H1 (cell line): ENCODE data around the gene CXCL12. TPM values are rescaled to one million over a fixed set of nuclear protein-coding genes. Genes with fewer than 3 reads are reported as not detected.

Experiments
- CTCF ChIA-PET: fragments of 300-600 bp; sonication (Branson Sonifier 250); formaldehyde crosslinking; loops from one replicate; lab custom pipeline; 2021; ENCODE audit not compliant: partially characterized antibody; lab: Charles Lee
- POLR2A ChIA-PET: fragments of 300-600 bp; sonication (Branson Sonifier 250); formaldehyde crosslinking; loops from one replicate; lab custom pipeline; 2021; ENCODE audit warnings: inconsistent platforms; ENCODE audit not compliant: partially characterized antibody; lab: Charles Lee
- DNase-seq, 2 experiments: peaks; one replicate each; pipeline versions ENCODE4 v3.0.0 to v3.0.0-alpha.2; 2010 to 2022; ENCODE audit warnings: low spot score in 2 of 2, low read depth in 1 of 2, mixed read lengths in 1 of 2
- FAIRE-seq: peaks from 2 replicates; lab custom pipeline; 2011; peaks lifted over from hg19 to GRCh38; lab: Jason Lieb, UNC
- H2AFZ ChIP-seq: 2 replicates; pipeline ENCODE4 v1.8.1; 2012; ENCODE audit warnings: low read length, inconsistent platforms
- H2AK5ac ChIP-seq: 2 replicates; pipeline ENCODE4 v1.6.1; 2013; ENCODE audit warnings: low read depth, low read length
- H2BK120ac ChIP-seq: replicated peaks from 2 replicates; pipeline ENCODE3; 2013; ENCODE audit warnings: low read depth, low read length, inconsistent platforms
- H2BK12ac ChIP-seq: 2 replicates; pipeline ENCODE4 v1.6.1; 2013; ENCODE audit warnings: low read depth, low read length
- H2BK15ac ChIP-seq: 2 replicates; pipeline ENCODE4 v1.6.1; 2013; ENCODE audit warnings: low read length
- H2BK20ac ChIP-seq: 2 replicates; pipeline ENCODE4 v1.6.1; 2013; ENCODE audit warnings: low read length
- H2BK5ac ChIP-seq: 2 replicates; pipeline ENCODE4 v1.6.1; 2013; ENCODE audit warnings: low read depth, low read length
- H3K14ac ChIP-seq: 2 replicates; pipeline ENCODE4 v1.6.1; 2013; ENCODE audit warnings: inconsistent platforms; ENCODE audit not compliant: insufficient read length
- H3K18ac ChIP-seq: 2 replicates; pipeline ENCODE4 v1.6.1; 2013; ENCODE audit warnings: low read length; ENCODE audit errors: extremely low read depth
- H3K23ac ChIP-seq: 2 replicates; pipeline ENCODE4 v1.6.1; 2013; ENCODE audit warnings: inconsistent platforms; ENCODE audit not compliant: insufficient read length
- H3K23me2 ChIP-seq: 2 replicates; pipeline ENCODE4 v1.6.1; 2013; ENCODE audit warnings: low read depth, low read length
- H3K27ac ChIP-seq: 2 replicates; pipeline ENCODE4 v1.6.1; 2011; ENCODE audit warnings: low read depth, low read length, inconsistent platforms
- H3K27me3 ChIP-seq, 4 experiments: replicated peaks in 1 of 4; 1 replicate in 1 of 4; 2 replicates in 3 of 4; pipeline versions ENCODE4 v1.6.1 to v1.8.1; 2011 to 2013; ENCODE audit warnings: low read length in 3 of 4, mild to moderate bottlenecking in 3 of 4, inconsistent platforms in 2 of 4, mixed read lengths in 2 of 4, moderate library complexity in 1 of 4; ENCODE audit not compliant: control insufficient read depth in 3 of 4, insufficient read depth in 3 of 4; ENCODE audit errors: extremely low read depth in 1 of 4
- H3K36me3 ChIP-seq, 4 experiments: 2 replicates each; pipeline versions ENCODE4 v1.6.1 to v1.8.1; 2011 to 2013; ENCODE audit warnings: mild to moderate bottlenecking in 4 of 4, low read length in 3 of 4, moderate library complexity in 2 of 4, control low read depth in 1 of 4, inconsistent platforms in 1 of 4; ENCODE audit not compliant: insufficient read depth in 4 of 4, control insufficient read depth in 2 of 4
- H3K4ac ChIP-seq: replicated peaks from 2 replicates; pipeline ENCODE3; 2013; ENCODE audit warnings: low read length, low read depth, mixed read lengths, inconsistent platforms; ENCODE audit not compliant: insufficient read length
- H3K4me1 ChIP-seq, 4 experiments: replicated peaks in 1 of 4; 1 replicate in 1 of 4; 2 replicates in 3 of 4; pipeline versions ENCODE4 v1.6.1 to v1.8.1; 2011 to 2013; ENCODE audit warnings: low read length in 3 of 4, inconsistent platforms in 2 of 4, mixed read lengths in 1 of 4; ENCODE audit not compliant: insufficient read depth in 4 of 4, control insufficient read depth in 3 of 4
- H3K4me2 ChIP-seq, 2 experiments: 2 replicates each; pipeline versions ENCODE4 v1.6.1 to v1.8.1; 2011 to 2013; ENCODE audit warnings: low read depth in 2 of 2, low read length in 2 of 2, control low read depth in 1 of 2, inconsistent platforms in 1 of 2, mild to moderate bottlenecking in 1 of 2; ENCODE audit not compliant: insufficient read depth in 1 of 2
- H3K4me3 ChIP-seq, 4 experiments: fragments of 200-600, 300-600 bp in 1 of 4; sonication (generic), shearing (Covaris generic), sonication (Bioruptor Twin) in 1 of 4; 2 replicates each; pipeline versions ENCODE4 v1.5.1 to v1.8.1; 2011 to 2016; ENCODE audit warnings: low read length in 4 of 4, low read depth in 3 of 4, control low read depth in 2 of 4, inconsistent platforms in 2 of 4, mild to moderate bottlenecking in 2 of 4, mixed read lengths in 1 of 4, moderate library complexity in 1 of 4; ENCODE audit not compliant: insufficient read depth in 2 of 4; ENCODE audit errors: extremely low read depth in 1 of 4
- H3K56ac ChIP-seq: replicated peaks from 2 replicates; pipeline ENCODE3; 2013; ENCODE audit warnings: low read depth, mild to moderate bottlenecking, mixed read lengths, low read length, inconsistent platforms; ENCODE audit not compliant: insufficient read length
- H3K79me1 ChIP-seq: 2 replicates; pipeline ENCODE4 v1.6.1; 2013; ENCODE audit warnings: low read depth, low read length, control low read depth
- H3K79me2 ChIP-seq, 2 experiments: 2 replicates each; pipeline versions ENCODE4 v1.6.1 to v1.8.1; 2012 to 2013; ENCODE audit warnings: low read length in 2 of 2, mild to moderate bottlenecking in 2 of 2, inconsistent platforms in 1 of 2; ENCODE audit not compliant: insufficient read depth in 2 of 2, control insufficient read depth in 1 of 2
- H3K9ac ChIP-seq, 4 experiments: replicated peaks in 1 of 4; 1 replicate in 1 of 4; 2 replicates in 3 of 4; pipeline versions ENCODE4 v1.6.1 to v1.8.1; 2011 to 2013; ENCODE audit warnings: low read depth in 3 of 4, low read length in 3 of 4, control low read depth in 2 of 4, mild to moderate bottlenecking in 2 of 4, moderate library complexity in 2 of 4, inconsistent platforms in 1 of 4; ENCODE audit errors: extremely low read depth in 1 of 4
- H3K9me3 ChIP-seq, 2 experiments: 2 replicates each; pipeline versions ENCODE4 v1.6.1 to v1.8.1; 2012 to 2013; ENCODE audit warnings: mild to moderate bottlenecking in 2 of 2, moderate library complexity in 2 of 2, control low read depth in 1 of 2, inconsistent platforms in 1 of 2, low read depth in 1 of 2, low read length in 1 of 2, mixed read lengths in 1 of 2; ENCODE audit not compliant: insufficient read depth in 2 of 2
- H4K20me1 ChIP-seq, 2 experiments: replicated peaks in 1 of 2; 2 replicates each; pipeline versions ENCODE3 to v1.8.1; 2011 to 2013; ENCODE audit warnings: inconsistent platforms in 2 of 2, low read length in 2 of 2, mild to moderate bottlenecking in 1 of 2; ENCODE audit not compliant: insufficient read depth in 2 of 2, control insufficient read depth in 1 of 2
- H4K5ac ChIP-seq: 2 replicates; pipeline ENCODE4 v1.6.1; 2013; ENCODE audit warnings: low read length, low read depth, mixed read lengths, inconsistent platforms; ENCODE audit not compliant: insufficient read length
- H4K8ac ChIP-seq: 2 replicates; pipeline ENCODE4 v1.8.0; 2013; ENCODE audit warnings: mild to moderate bottlenecking, moderate library complexity, low read length, inconsistent platforms; ENCODE audit not compliant: insufficient read depth; ENCODE audit errors: extremely low read depth
- H4K91ac ChIP-seq: replicated peaks from 2 replicates; pipeline ENCODE3; 2013; ENCODE audit warnings: low read length, mixed read lengths, inconsistent platforms; ENCODE audit not compliant: insufficient read length
- HDAC2 ChIP-seq, 2 experiments: fragments of 300-600 bp in 1 of 2; sonication (generic) in 1 of 2; IDR thresholded peaks; 2 replicates each; pipeline ENCODE4 v1.6.1; 2011 to 2012; ENCODE audit warnings: low read depth in 2 of 2, low read length in 2 of 2, mild to moderate bottlenecking in 2 of 2, moderate library complexity in 2 of 2, borderline replicate concordance in 1 of 2, inconsistent platforms in 1 of 2
- JUND ChIP-seq: IDR thresholded peaks from 2 replicates; pipeline ENCODE4 v1.6.1; 2011; ENCODE audit warnings: mild to moderate bottlenecking, improper control_type of control experiment, low read length
- WGBS, 2 experiments: shearing (Covaris generic) in 1 of 2; methylation state at CpG; one replicate each; pipeline versions ENCODE4 v1.1.6 to v1.1.7; 2013 to 2015; ENCODE audit warnings: low lambda C conversion rate in 2 of 2, mixed read lengths in 2 of 2, inconsistent platforms in 1 of 2, low coverage in 1 of 2, missing lambda C conversion rate in 1 of 2; ENCODE audit not compliant: insufficient replicate concordance in 2 of 2, insufficient coverage in 1 of 2, insufficient read length in 1 of 2; ENCODE audit errors: extremely low coverage in 1 of 2, missing lambda C conversion rate in 1 of 2; 5-methylcytosine and 5-hydroxymethylcytosine counted together
- polyA plus RNA-seq, 7 experiments: library from polyadenylated mRNA; depleted of rRNA in 3 of 7; stranded (reverse) in 5 of 7; unstranded in 2 of 7; fragments of >200 nt in 5 of 7; fragments of 200-250 nt in 2 of 7; gene quantifications; 1 replicate in 5 of 7; 2 replicates in 1 of 7; 4 replicates in 1 of 7; pipeline versions ENCODE4 v1.2.1 to v1.2.3, GENCODE V29; 2011 to 2013; ENCODE audit warnings: missing spikeins in 2 of 7, mixed read lengths in 2 of 7
- total RNA-seq: library from RNA; stranded (reverse); fragmentation: NEBNext Ultra II Directional; extraction: Animal tissue kit (Norgen Biotek cat#: 25700); gene quantifications from 2 replicates; pipeline ENCODE4 v1.2.1, GENCODE V29; 2021

Gene CXCL12
- total and polyA plus RNA-seq, 2 of the 8 experiments (the other 6 are each of a cell fraction or from before 2014, with no cell fraction given): 51.4 to 53.8 TPM

DNA sequence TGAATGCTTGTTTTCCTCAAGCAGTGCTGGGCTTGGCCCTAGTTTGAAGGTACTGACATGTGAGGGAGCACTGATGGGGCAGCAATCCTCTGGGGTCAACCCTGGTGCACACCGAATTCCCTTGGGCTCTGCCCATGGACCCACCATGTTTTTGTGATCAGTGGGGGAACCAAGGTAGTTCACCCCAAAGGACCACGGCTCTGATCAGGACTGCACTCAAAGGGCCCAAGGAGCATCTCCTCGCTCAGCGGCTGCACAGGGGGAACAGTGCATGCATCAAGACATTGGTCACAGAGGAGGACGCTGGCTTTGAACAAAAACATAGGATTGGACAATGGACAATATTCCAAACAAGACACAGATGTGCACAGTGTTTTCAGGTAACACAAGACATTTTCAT, 12.7 kb downstream of the CXCL12 start:
- H3K79me2 ChIP-seq: peaks cover 0 to 4% of the 10 kb centered on the region in 2 experiments; a peak in 1 of 4 replicates
- H3K14ac ChIP-seq: no peak overlapping the region
- H3K4ac ChIP-seq: peak overlapping the region; percentile 55
- no peaks in the 10 kb centered on the region for H3K9me3 ChIP-seq
- H3K27me3 ChIP-seq: no peaks in the 10 kb centered on the region; a peak in 1 of 7 replicates
- ChIA-PET POLR2A (interaction anchor here (3.4 kb wide), 1 partner anchor 10 kb away, joined by 60 read pairs; the partner anchor contains the start of gene CXCL12), CTCF (interaction anchor here (1.1 to 2.8 kb wide), 2 partner anchors 12 to 25 kb away, joined by 4 to 20 read pairs; no protein-coding TSS in a partner anchor)
- no peak overlapping the region for H3K23ac ChIP-seq
- H3K18ac ChIP-seq: peak overlapping the region; percentile 7; the same call in 1 of the 2 replicates
- H3K4me2 ChIP-seq: peak overlapping the region in 1 of 2 experiments; percentile 26; a peak in 1 of 4 replicates
- no peak overlapping the region for H4K8ac ChIP-seq
- H4K91ac ChIP-seq: peak overlapping the region; percentile 31
- no peak overlapping the region for H3K9ac ChIP-seq
- H2AFZ ChIP-seq: no peak overlapping the region
- peak overlapping the region; percentile 23 for H2BK12ac ChIP-seq
- H4K5ac ChIP-seq: no peak overlapping the region
- H2BK20ac ChIP-seq: peak overlapping the region; percentile 97
- H3K27ac ChIP-seq: 0 out of 2 replicates have a peak overlapping the region, but pooled peaks have one; percentile 41
- 81% methylated on average over 5 of the region's 5 CpGs; no CpG with 5 or more reads in 1 of the 2 experiments for WGBS, 2 experiments
- no peaks in the 10 kb centered on the region; the same call in 1 of the 2 replicates for H3K79me1 ChIP-seq
- no peaks in the 10 kb centered on the region; the same call in 1 of the 2 replicates for H3K23me2 ChIP-seq
- TF ChIP-seq JUND (no peak), HDAC2 (IDR thresholded peaks at IDR 0.05; ENCODE audit: borderline replicate concordance in 1 of 2, low read depth in 2 of 2, low read length in 2 of 2) (no peak)
- H2AK5ac ChIP-seq: peak overlapping the region; percentile 43
- no peak overlapping the region for H3K4me3 ChIP-seq
- peaks cover 0 to 2% of the 10 kb centered on the region in 2 experiments for H4K20me1 ChIP-seq
- H2BK5ac ChIP-seq: peak overlapping the region; percentile 88; the same call in 1 of the 2 replicates
- peak overlapping the region; percentile 67 for H2BK120ac ChIP-seq
- DNase-seq (no peak), FAIRE-seq (no peak)
- H3K4me1 ChIP-seq: peaks cover 6 to 28% (median 19%) of the 10 kb centered on the region in 4 experiments
- H2BK15ac ChIP-seq: peak overlapping the region; percentile 85
- H3K56ac ChIP-seq: no peak overlapping the region
- peaks cover 4 to 48% (median 10%) of the 10 kb centered on the region in 4 experiments for H3K36me3 ChIP-seq
